Right lobe of liver (tissue), 6 donors: ENCODE data around the gene PDE9A. TPM values are rescaled to one million over a fixed set of nuclear protein-coding genes. Genes with fewer than 3 reads are reported as not detected.

Source experiments
- ATAC-seq, 4 donors: fragments of 200-7000 bp; cut with Tn5 transposase; one replicate each; pipeline ENCODE4 v1.9.1; 2020; ENCODE audit warnings: mild to moderate bottlenecking in 4 of 4, moderate library complexity in 4 of 4
- DNase-seq, 3 donors: peaks; one replicate each; pipeline ENCODE4 v3.0.0-alpha.2; 2020
- H3K27ac ChIP-seq, 3 donors: fragments of 200-600 bp; one replicate each; pipeline ENCODE4 v1.8.0; 2022
- H3K27me3 ChIP-seq, 2 donors: fragments of 200-600 bp; one replicate each; pipeline ENCODE4 v1.8.0; 2022
- H3K36me3 ChIP-seq, 4 donors: fragments of 200-600 bp; sonication (generic) in 1 of 4; one replicate each; pipeline versions ENCODE4 v1.5.1 to v1.8.0; 2017 to 2022; ENCODE audit warnings: control low read depth in 1 of 4
- H3K4me1 ChIP-seq, 4 donors: fragments of 200-600 bp; sonication (generic) in 1 of 4; one replicate each; pipeline versions ENCODE4 v1.5.1 to v1.8.0; 2017 to 2022; ENCODE audit warnings: control low read depth in 1 of 4
- H3K4me3 ChIP-seq, 3 donors: fragments of 200-600 bp; one replicate each; pipeline ENCODE4 v1.8.0; 2022
- H3K9me3 ChIP-seq, 4 donors: fragments of 200-600 bp; sonication (generic) in 1 of 4; one replicate each; pipeline versions ENCODE4 v1.5.1 to v1.8.0; 2017 to 2022; ENCODE audit warnings: control low read depth in 1 of 4
- POLR2A ChIP-seq: fragments of 450-650 bp; IDR thresholded peaks from one replicate; pipeline ENCODE4 v1.6.1; 2017; ENCODE audit warnings: antibody characterized with exemption, mild to moderate bottlenecking
- WGBS: methylation state at CpG from one replicate; pipeline ENCODE4 v1.1.6; 2018; ENCODE audit warnings: low coverage, low lambda C conversion rate; ENCODE audit not compliant: insufficient coverage; ENCODE audit errors: missing lambda C conversion rate; 5-methylcytosine and 5-hydroxymethylcytosine counted together
- intact Hi-C, 2 donors: fragments of 100-400 bp; cut with DNase I; formaldehyde crosslinking; loops; one replicate each; pipeline versions ENCODE4 v1.11.2 to v1.14.1; 2022
- total RNA-seq, 6 experiments: library from RNA; depleted of rRNA in 2 of 6; stranded (reverse); fragments of >200 nt in 2 of 6; fragmentation: NEBNext Ultra II Directional in 3 of 6; extraction: Animal tissue kit (Norgen Biotek cat#: 25700) in 3 of 6; gene quantifications; one replicate each; pipeline versions ENCODE4 v1.1.0 to v1.2.4, GENCODE V29; 2016 to 2023
- TF ChIP-seq, protein P1 (sequence below), 4 donors: fragments of 200-600 bp in 3 of 4; fragments of 450-650 bp in 1 of 4; IDR thresholded peaks; one replicate each; pipeline versions ENCODE4 v1.5.1 to v1.8.0; 2016 to 2022; ENCODE audit warnings: antibody characterized with exemption in 4 of 4, mild to moderate bottlenecking in 2 of 4
- donor health status: DM: no; HTN: yes; CAD: no.
- donor health status: DM: no; HTN: no; CAD: no.
- donor health status: DM: no; HTN: no; CAD: no.
- donor health status: DM: no; HTN: yes; CAD: no.
- donor health status: DM: no; HTN: yes; CAD: no.

The PDE9A gene
- total RNA-seq, 6 experiments from 2014 or later, result 1.1 to 5.9 (median 3.3) TPM

GRCh38 chr21:42766739-42767560, 113.5 kb downstream of the PDE9A start:
- no peaks in the 10 kb centered on the region for H3K9me3 ChIP-seq
- no peaks in the 10 kb centered on the region for H3K36me3 ChIP-seq
- H3K4me1 ChIP-seq, result no peaks in the 10 kb centered on the region
- H3K27me3 ChIP-seq, result no peaks in the 10 kb centered on the region
- WGBS, result 76% methylated on average over 13 of the region's 27 CpGs
- no peak for TF ChIP-seq POLR2A
- TF ChIP-seq, protein P1, sequence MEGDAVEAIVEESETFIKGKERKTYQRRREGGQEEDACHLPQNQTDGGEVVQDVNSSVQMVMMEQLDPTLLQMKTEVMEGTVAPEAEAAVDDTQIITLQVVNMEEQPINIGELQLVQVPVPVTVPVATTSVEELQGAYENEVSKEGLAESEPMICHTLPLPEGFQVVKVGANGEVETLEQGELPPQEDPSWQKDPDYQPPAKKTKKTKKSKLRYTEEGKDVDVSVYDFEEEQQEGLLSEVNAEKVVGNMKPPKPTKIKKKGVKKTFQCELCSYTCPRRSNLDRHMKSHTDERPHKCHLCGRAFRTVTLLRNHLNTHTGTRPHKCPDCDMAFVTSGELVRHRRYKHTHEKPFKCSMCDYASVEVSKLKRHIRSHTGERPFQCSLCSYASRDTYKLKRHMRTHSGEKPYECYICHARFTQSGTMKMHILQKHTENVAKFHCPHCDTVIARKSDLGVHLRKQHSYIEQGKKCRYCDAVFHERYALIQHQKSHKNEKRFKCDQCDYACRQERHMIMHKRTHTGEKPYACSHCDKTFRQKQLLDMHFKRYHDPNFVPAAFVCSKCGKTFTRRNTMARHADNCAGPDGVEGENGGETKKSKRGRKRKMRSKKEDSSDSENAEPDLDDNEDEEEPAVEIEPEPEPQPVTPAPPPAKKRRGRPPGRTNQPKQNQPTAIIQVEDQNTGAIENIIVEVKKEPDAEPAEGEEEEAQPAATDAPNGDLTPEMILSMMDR (IDR thresholded peaks at IDR 0.05), result no peak
- ATAC-seq (no peak), DNase-seq (no peak)
- intact Hi-C loops, result no loop called here
- H3K4me3 ChIP-seq, result no peak overlapping the region
- H3K27ac ChIP-seq, result no peak overlapping the region

GRCh38 chr21:42767561-42767835, 114.1 kb downstream of the PDE9A start:
- TF ChIP-seq, protein P1 (IDR thresholded peaks at IDR 0.05), result no peak
- no peak for TF ChIP-seq POLR2A
- H3K4me3 ChIP-seq, result no peak overlapping the region
- no peak for DNase-seq
- no peaks in the 10 kb centered on the region for H3K27me3 ChIP-seq
- no peak for ATAC-seq
- H3K9me3 ChIP-seq, result no peaks in the 10 kb centered on the region
- intact Hi-C loops, result no loop called here
- H3K4me1 ChIP-seq, result no peaks in the 10 kb centered on the region
- no CpG with 5 or more reads among the region's 8 CpGs for WGBS
- no peaks in the 10 kb centered on the region for H3K36me3 ChIP-seq
- H3K27ac ChIP-seq, result no peak overlapping the region

DNA sequence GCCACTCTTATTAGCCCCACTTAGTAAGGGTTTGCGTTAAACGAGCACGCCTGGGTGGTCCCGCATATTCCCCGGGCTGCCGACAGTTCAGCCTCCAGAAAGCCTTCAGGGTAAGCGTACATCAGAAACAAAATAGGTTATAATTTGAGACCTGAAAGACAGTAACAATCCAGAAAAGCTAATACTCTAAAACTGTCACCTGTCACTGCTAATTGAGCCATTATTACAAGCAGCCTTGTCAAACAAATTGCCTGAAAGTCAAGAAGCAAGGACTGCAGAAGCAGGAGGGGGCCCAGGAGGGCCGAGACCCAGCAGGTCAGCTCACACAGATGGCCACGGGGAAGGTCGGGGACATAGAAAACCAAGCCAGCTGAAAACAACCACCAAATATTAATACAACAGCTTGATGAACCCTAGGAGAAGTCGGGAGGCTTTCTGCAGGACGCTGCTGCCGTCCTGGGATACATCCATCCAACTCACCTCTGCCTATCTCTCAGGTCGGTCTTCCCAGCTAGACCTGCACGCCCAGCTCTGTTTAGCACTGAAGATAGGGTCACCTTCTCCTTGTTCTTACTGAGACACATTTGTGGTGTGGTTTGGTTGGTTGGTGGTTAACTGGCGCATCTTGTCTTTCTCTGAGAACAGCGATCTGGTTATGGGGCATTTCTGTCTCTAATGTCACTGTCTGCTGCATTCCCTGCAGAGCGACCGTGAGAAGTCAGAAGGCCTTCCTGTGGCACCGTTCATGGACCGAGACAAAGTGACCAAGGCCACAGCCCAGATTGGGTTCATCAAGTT, 115.1 kb downstream of the PDE9A start:
- H3K27me3 ChIP-seq, result no peaks in the 10 kb centered on the region
- no peaks in the 10 kb centered on the region for H3K36me3 ChIP-seq

GRCh38 chr21:42769183-42769819, 115.9 kb downstream of the PDE9A start:
- no peaks in the 10 kb centered on the region for H3K9me3 ChIP-seq
- DNase-seq (no peak), ATAC-seq (no peak)
- H3K4me1 ChIP-seq, result no peaks in the 10 kb centered on the region
- H3K27me3 ChIP-seq, result no peaks in the 10 kb centered on the region
- no peak overlapping the region for H3K27ac ChIP-seq
- no peak overlapping the region for H3K4me3 ChIP-seq
- no peak for TF ChIP-seq POLR2A
- TF ChIP-seq, protein P1 (IDR thresholded peaks at IDR 0.05), result no peak
- no peaks in the 10 kb centered on the region for H3K36me3 ChIP-seq
- intact Hi-C loops, result no loop called here
- 58% methylated on average over 3 of the region's 9 CpGs for WGBS

More for the DNA sequence above, 115.1 kb downstream of the PDE9A start:
- Histone ChIP-seq H3K4me3 (no peak overlapping the region), H3K4me1 (no peaks in the 10 kb centered on the region), H3K27ac (no peak overlapping the region), H3K9me3 (no peaks in the 10 kb centered on the region)
- intact Hi-C loops, result no loop called here
- ATAC-seq, result no peak
- DNase-seq, result no peak
- TF ChIP-seq, protein P1 (IDR thresholded peaks at IDR 0.05), result no peak
- TF ChIP-seq POLR2A, result no peak
- WGBS, result 80% methylated on average over 7 of the region's 21 CpGs
